DOHH2 (cell line): ENCODE data around the gene OSBPL10.

Experiments used
- H3F3A ChIP-seq: fragments of 200-600 bp; sonication (generic), shearing (Covaris generic); 2 replicates; pipeline ENCODE4 v1.6.0; 2016; ENCODE audit warnings: antibody characterized with exemption, mild to moderate bottlenecking; ENCODE audit not compliant: control insufficient read depth, insufficient read depth
- H3K27ac ChIP-seq: fragments of 200-600 bp; sonication (generic); 2 replicates; pipeline ENCODE4 v1.5.1; 2014; ENCODE audit warnings: low read depth, mild to moderate bottlenecking, low read length, moderate library complexity
- H3K27me3 ChIP-seq: fragments of 200-600 bp; sonication (generic); 2 replicates; pipeline ENCODE4 v1.6.1; 2014; ENCODE audit warnings: mild to moderate bottlenecking, low read length, mixed read lengths; ENCODE audit not compliant: control insufficient read depth
- H3K36me3 ChIP-seq: fragments of 200-600 bp; sonication (generic); 2 replicates; pipeline ENCODE4 v1.6.1; 2014; ENCODE audit warnings: mild to moderate bottlenecking, low read length, moderate library complexity, mixed read lengths; ENCODE audit not compliant: control insufficient read depth
- H3K4me1 ChIP-seq: fragments of 200-600 bp; sonication (generic); 2 replicates; pipeline ENCODE4 v1.6.1; 2014; ENCODE audit warnings: mild to moderate bottlenecking, low read length, mixed read lengths; ENCODE audit not compliant: control insufficient read depth
- H3K4me2 ChIP-seq: fragments of 200-600 bp; sonication (generic); 2 replicates; pipeline ENCODE4 v1.6.0; 2014; ENCODE audit warnings: mild to moderate bottlenecking, low read length, moderate library complexity
- H3K4me3 ChIP-seq: fragments of 200-600 bp; sonication (generic); 2 replicates; pipeline ENCODE4 v1.5.1; 2014; ENCODE audit warnings: mild to moderate bottlenecking, low read length, mixed read lengths
- H3K79me2 ChIP-seq: fragments of 200-600 bp; sonication (generic); 2 replicates; pipeline ENCODE4 v1.6.1; 2014; ENCODE audit warnings: mild to moderate bottlenecking, low read length, mixed read lengths; ENCODE audit not compliant: control insufficient read depth
- H3K9me2 ChIP-seq: fragments of 200-600 bp; sonication (generic); replicated peaks from 2 replicates; pipeline ENCODE4 v1.6.1; 2014; ENCODE audit warnings: mild to moderate bottlenecking, low read length, mixed read lengths; ENCODE audit not compliant: control insufficient read depth
- H3K9me3 ChIP-seq: fragments of 200-600 bp; sonication (generic); 2 replicates; pipeline ENCODE4 v1.6.1; 2014; ENCODE audit warnings: antibody characterized with exemption, low read length, mixed read lengths; ENCODE audit not compliant: control insufficient read depth, insufficient read depth
- H4K20me1 ChIP-seq: fragments of 200-600 bp; sonication (generic); 2 replicates; pipeline ENCODE4 v1.6.0; 2014; ENCODE audit warnings: low read depth, mild to moderate bottlenecking, antibody characterized with exemption, low read length, moderate library complexity; ENCODE audit not compliant: control insufficient read depth, insufficient read depth
- EZH2phosphoT487 ChIP-seq: fragments of 200-600 bp; sonication (generic); IDR thresholded peaks from 2 replicates; pipeline ENCODE4 v1.6.1; 2017; ENCODE audit warnings: borderline replicate concordance, mild to moderate bottlenecking, antibody characterized with exemption, low read length, moderate library complexity, mixed read lengths
- TF ChIP-seq, protein P1 (sequence below): fragments of 200-600 bp; sonication (generic); IDR thresholded peaks from one replicate; pipeline ENCODE4 v1.5.1; 2014; ENCODE audit warnings: antibody characterized with exemption, mild to moderate bottlenecking, low read depth, low read length; ENCODE audit not compliant: poor library complexity, severe bottlenecking

OSBPL10 gene

DNA sequence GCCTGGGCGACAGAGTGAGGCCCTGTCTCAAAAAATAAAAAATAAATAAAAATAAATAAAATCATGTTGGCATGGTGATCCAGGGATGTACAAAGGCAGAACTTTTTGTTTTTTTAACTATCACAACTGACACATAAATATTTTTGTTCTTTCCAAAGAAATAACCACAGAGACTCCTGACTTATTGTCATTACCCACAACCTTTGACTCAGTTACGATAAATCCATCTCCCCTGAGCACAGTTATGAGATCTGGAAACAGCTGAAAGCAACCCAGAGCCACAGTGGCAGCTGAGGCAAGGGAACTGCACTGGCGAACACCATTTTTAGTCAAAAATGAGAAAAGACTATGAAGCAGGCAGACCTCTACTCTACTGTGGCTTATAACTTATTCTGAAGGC, 24.0 kb downstream of the OSBPL10 start:
- H3F3A ChIP-seq: peaks cover 46% of the 10 kb centered on the region
- H3K4me1 ChIP-seq: peaks cover 98% of the 10 kb centered on the region
- no peak for TF ChIP-seq EZH2phosphoT487
- TF ChIP-seq, protein P1, sequence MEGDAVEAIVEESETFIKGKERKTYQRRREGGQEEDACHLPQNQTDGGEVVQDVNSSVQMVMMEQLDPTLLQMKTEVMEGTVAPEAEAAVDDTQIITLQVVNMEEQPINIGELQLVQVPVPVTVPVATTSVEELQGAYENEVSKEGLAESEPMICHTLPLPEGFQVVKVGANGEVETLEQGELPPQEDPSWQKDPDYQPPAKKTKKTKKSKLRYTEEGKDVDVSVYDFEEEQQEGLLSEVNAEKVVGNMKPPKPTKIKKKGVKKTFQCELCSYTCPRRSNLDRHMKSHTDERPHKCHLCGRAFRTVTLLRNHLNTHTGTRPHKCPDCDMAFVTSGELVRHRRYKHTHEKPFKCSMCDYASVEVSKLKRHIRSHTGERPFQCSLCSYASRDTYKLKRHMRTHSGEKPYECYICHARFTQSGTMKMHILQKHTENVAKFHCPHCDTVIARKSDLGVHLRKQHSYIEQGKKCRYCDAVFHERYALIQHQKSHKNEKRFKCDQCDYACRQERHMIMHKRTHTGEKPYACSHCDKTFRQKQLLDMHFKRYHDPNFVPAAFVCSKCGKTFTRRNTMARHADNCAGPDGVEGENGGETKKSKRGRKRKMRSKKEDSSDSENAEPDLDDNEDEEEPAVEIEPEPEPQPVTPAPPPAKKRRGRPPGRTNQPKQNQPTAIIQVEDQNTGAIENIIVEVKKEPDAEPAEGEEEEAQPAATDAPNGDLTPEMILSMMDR: no peak
- H3K79me2 ChIP-seq: peaks cover 85% of the 10 kb centered on the region
- H3K9me2 ChIP-seq: no peaks in the 10 kb centered on the region
- H3K27ac ChIP-seq: peak overlapping the region; percentile 96
- H3K27me3 ChIP-seq: no peaks in the 10 kb centered on the region
- H4K20me1 ChIP-seq: no peaks in the 10 kb centered on the region
- peaks cover 48% of the 10 kb centered on the region for H3K36me3 ChIP-seq
- peaks cover 12% of the 10 kb centered on the region for H3K9me3 ChIP-seq
- peak overlapping the region; percentile 67 for H3K4me3 ChIP-seq
- peak overlapping the region; percentile 89 for H3K4me2 ChIP-seq

DNA sequence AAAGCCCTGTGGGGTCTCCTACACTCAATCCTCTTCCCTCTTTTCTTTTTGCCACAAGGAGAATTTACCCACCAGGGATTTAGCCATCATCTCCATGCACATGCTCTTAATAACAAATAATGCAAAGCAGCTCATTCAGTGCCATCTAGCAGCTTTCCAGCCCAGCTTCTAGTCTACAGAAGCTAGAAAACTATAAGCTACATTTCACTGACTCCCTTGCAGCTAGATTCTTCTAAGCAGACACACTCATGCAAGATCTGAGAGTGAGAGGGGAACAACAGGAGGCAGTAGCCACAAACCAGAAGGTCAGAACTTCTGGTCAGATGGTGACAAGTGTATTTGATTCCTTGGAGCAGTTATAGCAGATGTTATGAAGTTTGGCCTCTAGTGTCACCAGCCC, 25.5 kb downstream of the OSBPL10 start:
- H4K20me1 ChIP-seq: no peaks in the 10 kb centered on the region
- peaks cover 42% of the 10 kb centered on the region for H3F3A ChIP-seq
- H3K4me1 ChIP-seq: peaks cover 98% of the 10 kb centered on the region
- H3K36me3 ChIP-seq: peaks cover 56% of the 10 kb centered on the region
- peak overlapping the region; percentile 58 for H3K4me3 ChIP-seq
- TF ChIP-seq, protein P1: no peak
- TF ChIP-seq EZH2phosphoT487: no peak
- H3K9me3 ChIP-seq: peaks cover 16% of the 10 kb centered on the region
- peak overlapping the region; percentile 87 for H3K4me2 ChIP-seq
- H3K79me2 ChIP-seq: peaks cover 88% of the 10 kb centered on the region
- H3K27me3 ChIP-seq: no peaks in the 10 kb centered on the region
- no peaks in the 10 kb centered on the region for H3K9me2 ChIP-seq
- peak overlapping the region; percentile 98 for H3K27ac ChIP-seq

DNA sequence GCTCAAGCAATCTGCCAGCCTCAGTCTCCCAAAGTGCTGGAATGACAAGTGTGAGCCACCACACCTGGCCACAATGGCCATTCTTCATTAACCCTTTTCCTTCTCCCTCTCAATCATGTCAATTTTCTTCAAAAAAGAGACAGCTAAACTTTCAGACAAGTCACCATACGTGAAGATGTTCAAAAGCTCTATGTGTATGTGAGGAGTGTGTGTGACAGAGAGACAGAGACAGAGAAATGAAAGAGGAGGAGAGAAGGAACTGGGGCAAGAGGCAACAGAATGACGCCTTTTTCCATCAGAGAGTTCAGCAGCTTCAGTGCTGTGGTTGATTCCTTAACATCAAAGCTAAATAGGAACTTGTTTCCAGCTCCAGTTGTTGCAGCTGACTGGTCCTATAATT, 27.4 kb downstream of the OSBPL10 start:
- Histone ChIP-seq H3K9me3 (peaks cover 16% of the 10 kb centered on the region), H3K36me3 (peaks cover 56% of the 10 kb centered on the region), H3F3A (peaks cover 49% of the 10 kb centered on the region), H3K4me1 (peaks cover 98% of the 10 kb centered on the region), H3K4me2 (peak overlapping the region; percentile 87), H3K4me3 (peak overlapping the region; percentile 58), H4K20me1 (no peaks in the 10 kb centered on the region), H3K27me3 (no peaks in the 10 kb centered on the region), H3K9me2 (no peaks in the 10 kb centered on the region), H3K79me2 (peaks cover 86% of the 10 kb centered on the region), H3K27ac (peak overlapping the region; percentile 98)
- TF ChIP-seq, protein P1: no peak
- no peak for TF ChIP-seq EZH2phosphoT487
